RKO (cell line): ENCODE measurements around the gene SASH1.

Experiments used
- DNase-seq: peaks from one replicate; pipeline ENCODE4 v3.0.0-alpha.2; 2016; ENCODE audit warnings: low spot score

Gene SASH1

DNA sequence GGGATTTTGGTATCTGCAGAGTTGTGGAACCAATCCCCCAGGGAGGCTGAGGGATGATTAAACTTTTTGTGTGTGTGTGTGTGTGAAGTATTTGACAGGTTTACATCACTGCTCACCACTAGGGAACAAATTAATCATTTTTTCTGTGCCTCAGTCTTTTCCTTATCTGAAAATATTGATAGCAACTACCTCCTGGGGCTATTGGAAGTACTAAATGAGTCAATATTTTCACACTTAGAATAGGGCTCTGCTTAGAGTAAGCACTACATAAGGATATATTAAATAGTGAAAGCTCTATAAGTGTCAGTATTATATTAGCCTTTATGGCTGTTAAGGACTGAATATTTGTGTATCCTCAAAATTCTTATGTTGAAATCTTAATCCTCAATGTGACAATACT is 249.0 kb downstream of the SASH1 start:
- DNase-seq = no peak

DNA sequence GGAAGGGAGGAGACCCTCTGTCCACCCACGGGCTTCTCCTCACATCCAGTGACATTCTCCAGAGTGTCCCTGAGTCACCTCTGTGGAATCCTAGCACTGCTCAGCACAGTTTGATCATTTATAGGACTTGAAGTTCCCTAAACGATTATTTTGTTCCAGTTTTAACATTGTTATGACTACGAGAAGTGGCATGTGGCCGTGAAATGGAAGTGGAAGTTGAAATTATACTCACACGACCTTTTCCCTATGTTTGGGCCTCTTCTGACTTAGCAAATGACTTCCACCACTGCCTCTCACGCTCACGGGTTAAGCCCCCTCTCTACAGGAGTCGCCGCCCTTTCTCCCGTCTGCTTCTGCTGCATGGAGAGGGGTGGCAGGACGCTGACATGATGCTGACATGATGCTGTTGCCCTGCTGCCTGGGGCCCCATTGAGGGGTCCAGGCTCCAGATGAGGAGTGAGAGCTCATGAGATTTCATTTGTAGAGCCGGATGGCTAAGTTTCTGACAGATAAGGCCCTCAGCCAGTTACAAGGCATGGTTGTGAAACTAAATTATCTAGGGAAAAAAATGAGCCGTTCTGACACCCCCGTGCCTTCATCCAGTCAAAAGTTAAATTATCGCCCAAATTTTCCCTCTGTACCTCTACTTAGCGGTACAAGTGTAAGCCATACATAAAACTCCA is 250.6 kb downstream of the SASH1 start:
- DNase-seq = no peak

DNA sequence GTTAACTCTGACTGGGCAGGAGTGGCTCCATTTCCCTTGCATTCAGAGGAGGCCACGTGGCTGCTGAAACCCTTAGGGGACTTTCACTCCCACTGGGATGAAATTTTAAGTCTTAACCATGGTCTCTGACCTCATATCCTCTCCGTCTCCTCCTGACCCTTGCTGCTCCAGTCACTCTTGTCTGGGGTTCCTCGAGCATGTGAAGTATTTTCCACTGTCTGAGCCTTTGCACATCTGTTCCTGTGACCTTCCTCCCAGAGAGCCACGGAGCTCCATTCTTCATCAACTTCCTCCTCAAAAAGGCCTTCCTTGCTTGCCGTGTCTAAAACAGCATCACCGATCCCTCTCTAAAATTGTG is 251.2 kb downstream of the SASH1 start:
- no peak for DNase-seq

DNA sequence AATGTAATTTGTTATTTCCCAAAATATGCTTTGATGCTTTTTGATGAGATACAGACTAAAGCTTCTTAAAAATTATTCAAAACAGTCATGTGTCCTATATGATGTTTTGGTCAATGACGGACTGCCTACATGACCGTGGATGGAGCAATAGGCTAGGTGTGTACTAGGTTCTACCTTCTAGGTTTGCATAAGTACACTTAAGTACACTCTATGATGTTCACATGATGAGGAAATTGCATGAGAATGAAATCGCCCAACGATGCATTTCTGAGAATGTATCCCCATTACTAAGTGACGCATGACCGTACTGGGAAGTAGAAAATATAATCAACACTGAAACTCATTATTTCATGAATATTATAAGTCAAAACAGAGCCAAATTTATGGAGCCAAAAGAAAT is 252.9 kb downstream of the SASH1 start:
- DNase-seq = no peak

GRCh38 chr6:148596891-148597455 is 254.3 kb downstream of the SASH1 start:
- no peak for DNase-seq

- DNase-seq = no peak
Observed at GRCh38 chr6:148598724-148599123, 256.1 kb downstream of the SASH1 start.

GRCh38 chr6:148599967-148600426 is 257.4 kb downstream of the SASH1 start:
- DNase-seq = no peak
